ENCODE results near the gene SNTG2. TPM values are rescaled to one million over a fixed set of nuclear protein-coding genes. Genes with fewer than 3 reads are reported as not detected.

The SNTG2 gene
- total and polyA plus RNA-seq, 10 of the 15 experiments (the other 5 are each of a cell fraction or from before 2014, with no cell fraction given): not detected

GRCh38 chr2:925309-925708 lies 25.3 kb upstream of the SNTG2 start:
- WGBS (ENCODE audit: insufficient coverage, insufficient replicate concordance, low lambda C conversion rate, missing lambda C conversion rate): 30% methylated on average over 4 of the region's 4 CpGs
- Histone ChIP-seq H3K4me2 (ENCODE audit: control insufficient read depth, insufficient read depth) (no peak overlapping the region), H4K20me1 (ENCODE audit: control insufficient read depth, insufficient read depth) (no peaks in the 10 kb centered on the region), H3K4me1 (ENCODE audit: control insufficient read depth, insufficient read depth, low read length) (no peaks in the 10 kb centered on the region), H2AFZ (ENCODE audit: control insufficient read depth, low read depth, low read length) (no peak overlapping the region), H3K9ac (ENCODE audit: control insufficient read depth, insufficient read depth, low read length) (no peak overlapping the region), H3K27ac (ENCODE audit: control insufficient read depth, insufficient read depth) (no peak overlapping the region), H3K79me2 (ENCODE audit: control insufficient read depth, insufficient read depth, low read length) (no peaks in the 10 kb centered on the region), H3K27me3 (replicated peaks in 1 of 2; ENCODE audit: control insufficient read depth in 2 of 2, insufficient read depth in 2 of 2, low read length in 1 of 2) (no peaks in the 10 kb centered on the region), H3K4me3 (no peak overlapping the region), H3K36me3 (ENCODE audit: control insufficient read depth in 2 of 2, insufficient read depth in 2 of 2, low read length in 1 of 2) (no peaks in the 10 kb centered on the region), H3K9me3 (replicated peaks; ENCODE audit: control insufficient read depth, insufficient read depth, low read length) (no peaks in the 10 kb centered on the region; the same call in 2 of the 3 replicates)
- SMC1A ChIA-PET (ENCODE audit: uncharacterized antibody, unreplicated experiment): no interaction called here
- no TSS peak for BruUV-seq (replicated peaks)
- ATAC-seq: no peak
- RAD21 ChIA-PET (ENCODE audit: unreplicated experiment): no interaction called here
- intact Hi-C loops (cut with micrococcal nuclease; ENCODE audit: unreplicated experiment): no loop called here
- FAIRE-seq: no peak
- CTCF ChIA-PET: no interaction called here
- POLR2A ChIA-PET: no interaction called here
- in situ Hi-C loops (cut with MboI): no loop called here
- no peak for DNase-seq (ENCODE audit: low read depth, low spot score)
- TF ChIP-seq MEF2B (IDR thresholded peaks at IDR 0.05; ENCODE audit: partially characterized antibody, poor library complexity, severe bottlenecking) (no peak), ZBED1 (IDR thresholded peaks at IDR 0.05; ENCODE audit: borderline replicate concordance) (no peak), E2F8 (IDR thresholded peaks at IDR 0.05; ENCODE audit: low read depth, partially characterized antibody) (no peak), SREBF2 (IDR thresholded peaks at IDR 0.05; ENCODE audit: low read length) (no peak), MYC (IDR thresholded peaks at IDR 0.05; ENCODE audit: insufficient read depth, insufficient read length, insufficient replicate concordance, low read length, severe bottlenecking) (no peak), RELB (IDR thresholded peaks at IDR 0.05; ENCODE audit: low read depth) (no peak), NR2F1 (conservative IDR thresholded peaks at IDR 0.05) (no peak), RELA (IDR thresholded peaks at IDR 0.05; ENCODE audit: borderline replicate concordance, partially characterized antibody) (no peak), RBBP5 (conservative IDR thresholded peaks at IDR 0.05) (no peak), BRCA1 (IDR thresholded peaks at IDR 0.05; ENCODE audit: low read depth, low read length) (no peak), NR2C1 (IDR thresholded peaks at IDR 0.05) (no peak), KAT2A (conservative IDR thresholded peaks at IDR 0.05; ENCODE audit: control insufficient read depth, low read depth, low read length) (no peak), ZBTB4 (CRISPR knock-in tag; IDR thresholded peaks at IDR 0.05) (no peak), PBX3 (IDR thresholded peaks at IDR 0.05; ENCODE audit: insufficient replicate concordance, low read depth, low read length) (no peak), HSF1 (IDR thresholded peaks at IDR 0.05; ENCODE audit: low read depth, low read length) (no peak)
